ENCODE data around the gene CELF4. TPM values are rescaled to one million over a fixed set of nuclear protein-coding genes. Genes with fewer than 3 reads are reported as not detected.

Gene CELF4
- total and polyA plus RNA-seq, 2 experiments from 2014 or later = 0.24 TPM; not detected in 1

GRCh38 chr18:37445368-37445767 lies 120.2 kb downstream of the CELF4 start:
- TF ChIP-seq EZH2 (IDR thresholded peaks at IDR 0.05; ENCODE audit: insufficient read depth, poor library complexity, severe bottlenecking) (no peak), EZH2phosphoT487 (IDR thresholded peaks at IDR 0.05; ENCODE audit: insufficient read depth, low read depth) (no peak)
- H2AFZ ChIP-seq = no peak overlapping the region
- no peak overlapping the region for H3K4me2 ChIP-seq (ENCODE audit: unreplicated experiment)
- no peak overlapping the region for H3K27ac ChIP-seq
- H3K9ac ChIP-seq = no peak overlapping the region
- no peaks in the 10 kb centered on the region for H3K9me2 ChIP-seq (ENCODE audit: insufficient read depth)
- WGBS, 2 experiments (ENCODE audit: low coverage in 1 of 2, low lambda C conversion rate in 2 of 2, missing lambda C conversion rate in 2 of 2) = 42 to 45% methylated on average over 6 to 7 of the region's 7 CpGs
- in situ Hi-C loops (cut with MboI) = no loop called here
- H3K9me3 ChIP-seq (ENCODE audit: low read depth) = no peaks in the 10 kb centered on the region
- peaks cover 12% of the 10 kb centered on the region for H3K27me3 ChIP-seq (replicated peaks; ENCODE audit: insufficient read depth)
- H3K79me2 ChIP-seq (ENCODE audit: insufficient read depth) = no peaks in the 10 kb centered on the region
- no peaks in the 10 kb centered on the region for H3K36me3 ChIP-seq (ENCODE audit: low read depth)
- no peak overlapping the region for H3K4me3 ChIP-seq
- no peaks in the 10 kb centered on the region for H3F3A ChIP-seq (ENCODE audit: insufficient read depth)
- H3K4me1 ChIP-seq (ENCODE audit: insufficient read depth) = no peaks in the 10 kb centered on the region
- no peaks in the 10 kb centered on the region for H4K20me1 ChIP-seq (ENCODE audit: insufficient read depth)
- DNase-seq = no peak

- in situ Hi-C loops (cut with MboI) = no loop called here
- H2AFZ ChIP-seq = no peak overlapping the region
- 63 to 72% methylated on average over 12 of the region's 12 CpGs for WGBS, 2 experiments (ENCODE audit: low coverage in 1 of 2, low lambda C conversion rate in 2 of 2, missing lambda C conversion rate in 2 of 2)
- H3F3A ChIP-seq (ENCODE audit: insufficient read depth) = no peaks in the 10 kb centered on the region
- TF ChIP-seq EZH2 (IDR thresholded peaks at IDR 0.05; ENCODE audit: insufficient read depth, poor library complexity, severe bottlenecking) = no peak
- H3K4me3 ChIP-seq = no peak overlapping the region
- H3K36me3 ChIP-seq (ENCODE audit: low read depth) = no peaks in the 10 kb centered on the region
- H3K79me2 ChIP-seq (ENCODE audit: insufficient read depth) = no peaks in the 10 kb centered on the region
- no peak overlapping the region for H3K9ac ChIP-seq
- no peak overlapping the region for H3K4me2 ChIP-seq (ENCODE audit: unreplicated experiment)
- H4K20me1 ChIP-seq (ENCODE audit: insufficient read depth) = no peaks in the 10 kb centered on the region
- DNase-seq = no peak
- H3K27ac ChIP-seq = no peak overlapping the region
- no peaks in the 10 kb centered on the region for H3K9me3 ChIP-seq (ENCODE audit: low read depth)
- no peaks in the 10 kb centered on the region for H3K4me1 ChIP-seq (ENCODE audit: insufficient read depth)
- H3K9me2 ChIP-seq (ENCODE audit: insufficient read depth) = no peaks in the 10 kb centered on the region
- H3K27me3 ChIP-seq (replicated peaks; ENCODE audit: insufficient read depth) = peaks cover 12% of the 10 kb centered on the region
Observed at GRCh38 chr18:37443325-37444055, 122.1 kb downstream of the CELF4 start.

GRCh38 chr18:37442477-37442876 lies 123.1 kb downstream of the CELF4 start:
- H3K9ac ChIP-seq = no peak overlapping the region

GRCh38 chr18:37441821-37442220 lies 123.8 kb downstream of the CELF4 start:
- H3K9me3 ChIP-seq (ENCODE audit: low read depth) = no peaks in the 10 kb centered on the region
- H3K79me2 ChIP-seq (ENCODE audit: insufficient read depth) = no peaks in the 10 kb centered on the region
- in situ Hi-C loops (cut with MboI) = no loop called here
- no peak overlapping the region for H2AFZ ChIP-seq
- no peaks in the 10 kb centered on the region for H3F3A ChIP-seq (ENCODE audit: insufficient read depth)
- H3K9ac ChIP-seq = no peak overlapping the region
- H3K4me1 ChIP-seq (ENCODE audit: insufficient read depth) = no peaks in the 10 kb centered on the region
- H3K27me3 ChIP-seq (replicated peaks; ENCODE audit: insufficient read depth) = peaks cover 14% of the 10 kb centered on the region
- WGBS, 2 experiments (ENCODE audit: low coverage in 1 of 2, low lambda C conversion rate in 2 of 2, missing lambda C conversion rate in 2 of 2) = 83 to 85% methylated on average over 11 of the region's 11 CpGs
- TF ChIP-seq EZH2phosphoT487 (IDR thresholded peaks at IDR 0.05; ENCODE audit: insufficient read depth, low read depth) (no peak), EZH2 (IDR thresholded peaks at IDR 0.05; ENCODE audit: insufficient read depth, poor library complexity, severe bottlenecking) (no peak)
- H3K27ac ChIP-seq = no peak overlapping the region
- no peaks in the 10 kb centered on the region for H4K20me1 ChIP-seq (ENCODE audit: insufficient read depth)
- no peak overlapping the region for H3K4me2 ChIP-seq (ENCODE audit: unreplicated experiment)
- H3K36me3 ChIP-seq (ENCODE audit: low read depth) = no peaks in the 10 kb centered on the region
- H3K9me2 ChIP-seq (ENCODE audit: insufficient read depth) = no peaks in the 10 kb centered on the region
- no peak for DNase-seq
- H3K4me3 ChIP-seq = no peak overlapping the region

More at GRCh38 chr18:37442477-37442876, 123.1 kb downstream of the CELF4 start:
- no peak for DNase-seq
- H3K4me3 ChIP-seq = no peak overlapping the region
- WGBS, 2 experiments (ENCODE audit: low coverage in 1 of 2, low lambda C conversion rate in 2 of 2, missing lambda C conversion rate in 2 of 2) = 60 to 71% methylated on average over 11 of the region's 11 CpGs
- no peaks in the 10 kb centered on the region for H3K9me2 ChIP-seq (ENCODE audit: insufficient read depth)
- H4K20me1 ChIP-seq (ENCODE audit: insufficient read depth) = no peaks in the 10 kb centered on the region
- H3K4me1 ChIP-seq (ENCODE audit: insufficient read depth) = no peaks in the 10 kb centered on the region
- H3K79me2 ChIP-seq (ENCODE audit: insufficient read depth) = no peaks in the 10 kb centered on the region
- H3K36me3 ChIP-seq (ENCODE audit: low read depth) = no peaks in the 10 kb centered on the region
- TF ChIP-seq EZH2 (IDR thresholded peaks at IDR 0.05; ENCODE audit: insufficient read depth, poor library complexity, severe bottlenecking) (no peak), EZH2phosphoT487 (IDR thresholded peaks at IDR 0.05; ENCODE audit: insufficient read depth, low read depth) (no peak)
- in situ Hi-C loops (cut with MboI) = no loop called here
- H3K27me3 ChIP-seq (replicated peaks; ENCODE audit: insufficient read depth) = peaks cover 12% of the 10 kb centered on the region
- H3K27ac ChIP-seq = no peak overlapping the region
- H2AFZ ChIP-seq = no peak overlapping the region
- no peak overlapping the region for H3K4me2 ChIP-seq (ENCODE audit: unreplicated experiment)
- H3K9me3 ChIP-seq (ENCODE audit: low read depth) = no peaks in the 10 kb centered on the region
- no peaks in the 10 kb centered on the region for H3F3A ChIP-seq (ENCODE audit: insufficient read depth)

Measured in GM23248 (cell line).